A549 (cell line): ENCODE results near the gene MYO1B. TPM values are rescaled to one million over a fixed set of nuclear protein-coding genes. Genes with fewer than 3 reads are reported as not detected.

Source experiments
- ATAC-seq, 2 experiments: fragments of 200-7000 bp in 1 of 2; fragments of >200 bp in 1 of 2; cut with Nextera tagmentation in 1 of 2; cut with Tn5 transposase in 1 of 2; 3 replicates each; pipeline versions ENCODE4 v1.8.0 to v1.9.1; 2018 to 2020; ENCODE audit warnings: mild to moderate bottlenecking in 1 of 2, moderate library complexity in 1 of 2
- CTCF ChIA-PET: fragments of 300-600 bp; sonication (Branson Sonifier 250); formaldehyde crosslinking; extraction: SDS; loops from one replicate; lab custom pipeline; 2021; ENCODE audit warnings: antibody characterized with exemption, inconsistent platforms; lab: Yijun Ruan, JAX
- POLR2A ChIA-PET: fragments of 350-600 bp; formaldehyde crosslinking; extraction: SDS; loops from one replicate; lab custom pipeline; 2021; ENCODE audit warnings: antibody characterized with exemption, inconsistent platforms; lab: Yijun Ruan, JAX
- DNase-seq, 2 experiments: peaks; one replicate each; pipeline versions ENCODE4 v3.0.0 to v3.0.0-alpha.2; 2011 to 2016; ENCODE audit warnings: low read depth in 1 of 2, low spot score in 1 of 2
- FAIRE-seq: peaks from 2 replicates; lab custom pipeline; 2011; peaks lifted over from hg19 to GRCh38; lab: Jason Lieb, UNC
- H3K27ac ChIP-seq, 2 experiments: fragments of >200 bp; sonication (Bioruptor Twin); formaldehyde crosslinking; 3 replicates each; pipeline ENCODE4 v1.5.1; 2016 to 2017
- H3K4me1 ChIP-seq: fragments of >200 bp; sonication (Bioruptor Twin); formaldehyde crosslinking; 3 replicates; pipeline ENCODE4 v1.6.1; 2016
- H3K4me2 ChIP-seq: fragments of >200 bp; sonication (Bioruptor Twin); formaldehyde crosslinking; 3 replicates; pipeline ENCODE4 v1.6.1; 2016
- H3K4me3 ChIP-seq: fragments of >200 bp; sonication (Bioruptor Twin); formaldehyde crosslinking; 3 replicates; pipeline ENCODE4 v1.5.1; 2016
- H3K9me3 ChIP-seq: fragments of >200 bp; sonication (Bioruptor Twin); formaldehyde crosslinking; 3 replicates; pipeline ENCODE4 v1.6.1; 2016
- BCL3 ChIP-seq: fragments of >200 bp; sonication (Bioruptor Twin); formaldehyde crosslinking; IDR thresholded peaks from 3 replicates; pipeline ENCODE4 v1.6.1; 2016
- BHLHE40 ChIP-seq: IDR thresholded peaks from 2 replicates; pipeline ENCODE4 v1.6.1; 2012; ENCODE audit warnings: low read depth, low read length, inconsistent platforms
- CBX2 ChIP-seq: fragments of 200-600 bp; sonication (generic); IDR thresholded peaks from 2 replicates; pipeline ENCODE4 v1.6.1; 2016; ENCODE audit warnings: low read depth, mild to moderate bottlenecking, borderline replicate concordance
- CEBPB ChIP-seq, 2 experiments: fragments of >200 bp in 1 of 2; sonication (Bioruptor Twin) in 1 of 2; formaldehyde crosslinking in 1 of 2; IDR thresholded peaks; 2 replicates each; pipeline ENCODE4 v1.6.1; 2012 to 2016
- EHF ChIP-seq: fragments of 250-450 bp; sonication (Bioruptor Pico); IDR thresholded peaks from 2 replicates; pipeline ENCODE4 v1.5.0; 2020; ENCODE audit warnings: mild to moderate bottlenecking
- ELK1 ChIP-seq: fragments of 150-350 bp; IDR thresholded peaks from 2 replicates; pipeline ENCODE4 v1.6.1; 2014; ENCODE audit warnings: low read depth, mild to moderate bottlenecking, low read length
- FOSL2 ChIP-seq, 2 experiments: fragments of 450-650 bp in 1 of 2; fragments of >200 bp in 1 of 2; sonication (Bioruptor Twin) in 1 of 2; formaldehyde crosslinking; IDR thresholded peaks; 2 replicates each; pipeline versions ENCODE4 v1.5.0 to v1.6.1; 2016 to 2020; ENCODE audit warnings: mild to moderate bottlenecking in 1 of 2, moderate library complexity in 1 of 2
- HDAC2 ChIP-seq: fragments of 200-600 bp; sonication (generic); IDR thresholded peaks from 2 replicates; pipeline ENCODE4 v1.6.1; 2016
- HEYL ChIP-seq: fragments of 250-450 bp; sonication (Bioruptor Pico); IDR thresholded peaks from 2 replicates; pipeline ENCODE4 v1.8.0; 2021; ENCODE audit warnings: mild to moderate bottlenecking, moderate library complexity
- HOXB13 ChIP-seq: fragments of 250-450 bp; sonication (Bioruptor Pico); IDR thresholded peaks from 2 replicates; pipeline ENCODE4 v1.5.0; 2020; ENCODE audit warnings: low read depth, mild to moderate bottlenecking, moderate library complexity
- JUN ChIP-seq, 2 experiments: fragments of >200 bp; sonication (Bioruptor Twin); formaldehyde crosslinking; IDR thresholded peaks; 2 replicates in 1 of 2; 3 replicates in 1 of 2; pipeline ENCODE4 v1.6.1; 2016 to 2017
- JUNB ChIP-seq: fragments of >200 bp; sonication (Bioruptor Twin); formaldehyde crosslinking; IDR thresholded peaks from 2 replicates; pipeline ENCODE4 v1.6.1; 2016
- KDM1A ChIP-seq: fragments of 200-600 bp; sonication (generic); IDR thresholded peaks from 2 replicates; pipeline ENCODE4 v1.6.1; 2016; ENCODE audit warnings: low read depth, mild to moderate bottlenecking
- KDM5A ChIP-seq: fragments of 200-600 bp; sonication (generic); IDR thresholded peaks from 2 replicates; pipeline ENCODE4 v1.6.1; 2016; ENCODE audit warnings: antibody characterized with exemption, mild to moderate bottlenecking
- MAZ ChIP-seq: fragments of 150-350 bp; IDR thresholded peaks from 2 replicates; pipeline ENCODE4 v1.6.1; 2014; ENCODE audit warnings: antibody characterized with exemption, low read depth, low read length, borderline replicate concordance
- NR3C1 ChIP-seq: fragments of >200 bp; sonication (Bioruptor Twin); formaldehyde crosslinking; IDR thresholded peaks from 3 replicates; pipeline ENCODE4 v1.6.1; 2017
- PHF8 ChIP-seq: fragments of 200-600 bp; sonication (generic); IDR thresholded peaks from 2 replicates; pipeline ENCODE4 v1.6.1; 2016; ENCODE audit warnings: low read depth, mild to moderate bottlenecking, antibody characterized with exemption, moderate library complexity, borderline replicate concordance
- RAD21 ChIP-seq, 2 experiments: fragments of >200 bp in 1 of 2; sonication (Bioruptor Twin) in 1 of 2; formaldehyde crosslinking in 1 of 2; IDR thresholded peaks in 1 of 2; conservative IDR thresholded peaks in 1 of 2; 2 replicates in 1 of 2; 3 replicates in 1 of 2; pipeline ENCODE4 v1.6.1; 2012 to 2018; ENCODE audit warnings: inconsistent platforms in 1 of 2
- RARB ChIP-seq: fragments of 250-450 bp; sonication (Bioruptor Pico); IDR thresholded peaks from 2 replicates; pipeline ENCODE4 v1.8.0; 2021; ENCODE audit warnings: mild to moderate bottlenecking, moderate library complexity
- RCOR1 ChIP-seq: fragments of 150-350 bp; IDR thresholded peaks from 2 replicates; pipeline ENCODE4 v1.6.1; 2014; ENCODE audit warnings: antibody characterized with exemption, low read length, low read depth
- REST ChIP-seq: fragments of 200-600 bp; sonication (generic); IDR thresholded peaks from 2 replicates; pipeline ENCODE4 v1.6.1; 2016; ENCODE audit warnings: antibody characterized with exemption, mild to moderate bottlenecking, moderate library complexity
- SREBF2 ChIP-seq: fragments of 450-650 bp; IDR thresholded peaks from 2 replicates; pipeline ENCODE4 v1.6.1; 2014; ENCODE audit warnings: mild to moderate bottlenecking, moderate library complexity
- ZC3H11A ChIP-seq: fragments of 450-650 bp; IDR thresholded peaks from 2 replicates; pipeline ENCODE4 v1.6.1; 2014; ENCODE audit warnings: antibody characterized with exemption, mild to moderate bottlenecking
- ZFP36 ChIP-seq: fragments of 450-650 bp; IDR thresholded peaks from 2 replicates; pipeline ENCODE4 v1.6.1; 2014; ENCODE audit warnings: borderline replicate concordance; ENCODE audit not compliant: partially characterized antibody
- ZNF302 ChIP-seq: fragments of 250-450 bp; sonication (Bioruptor Pico); IDR thresholded peaks from 2 replicates; pipeline ENCODE4 v1.9.0; 2021; ENCODE audit warnings: inconsistent platforms, mild to moderate bottlenecking, moderate library complexity
- ZSCAN20 ChIP-seq: fragments of 250-450 bp; sonication (Bioruptor Pico); IDR thresholded peaks from 2 replicates; pipeline ENCODE4 v1.8.0; 2022; ENCODE audit warnings: mild to moderate bottlenecking, moderate library complexity
- WGBS: methylation state at CpG from one replicate; pipeline ENCODE4 v1.1.6; 2017; ENCODE audit errors: missing lambda C conversion rate; 5-methylcytosine and 5-hydroxymethylcytosine counted together
- polyA plus RNA-seq, 4 experiments: library from polyadenylated mRNA; depleted of rRNA in 3 of 4; stranded (reverse); fragments of >200 nt; fragmentation: RNase III in 1 of 4; extraction: RNeasy Plus Mini Kit Qiagen cat#74134 plus additional on column Dnase treatment in 1 of 4; gene quantifications; 2 replicates in 3 of 4; 3 replicates in 1 of 4; pipeline ENCODE4 v1.2.3, GENCODE V29; 2011 to 2017
- TF ChIP-seq, protein P1 (sequence below): IDR thresholded peaks from 2 replicates; pipeline ENCODE4 v1.6.1; 2012

Gene MYO1B
- polyA plus RNA-seq, 2 of the 4 experiments (the other 2 are of a cell fraction): 77.7 to 159 TPM

GRCh38 chr2:191315365-191315752 is 70.2 kb downstream of the MYO1B start (continued):
- TF ChIP-seq JUN (IDR thresholded peaks at IDR 0.05) (no peak), BHLHE40 (no peak), HOXB13 (CRISPR knock-in tag) (no peak)

- no peak for TF ChIP-seq NR3C1
- no peak for TF ChIP-seq MAZ
- TF ChIP-seq ZSCAN20 (CRISPR knock-in tag): no peak
- no peak for TF ChIP-seq RCOR1
- TF ChIP-seq PHF8: no peak
- TF ChIP-seq SREBF2: no peak
- TF ChIP-seq ZC3H11A: no peak
- no peak for TF ChIP-seq CBX2
- 73% methylated on average over 4 of the region's 4 CpGs for WGBS
- H3K9me3 ChIP-seq: no peaks in the 10 kb centered on the region
- no peak overlapping the region for H3K27ac ChIP-seq
- POLR2A ChIA-PET: no interaction called here
- FAIRE-seq (no peak), DNase-seq (no peak), ATAC-seq (no peak)
- CTCF ChIA-PET: interaction anchor here (0.8 to 1.6 kb wide), 3 partner anchors 98 to 185 kb away, joined by 3 to 6 read pairs (median 3); no protein-coding TSS in a partner anchor
- no peak overlapping the region for H3K4me2 ChIP-seq
- H3K4me3 ChIP-seq: no peak overlapping the region
- H3K4me1 ChIP-seq: peaks cover 73% of the 10 kb centered on the region
Measured at GRCh38 chr2:191316246-191316994, 71.2 kb downstream of the MYO1B start.

DNA sequence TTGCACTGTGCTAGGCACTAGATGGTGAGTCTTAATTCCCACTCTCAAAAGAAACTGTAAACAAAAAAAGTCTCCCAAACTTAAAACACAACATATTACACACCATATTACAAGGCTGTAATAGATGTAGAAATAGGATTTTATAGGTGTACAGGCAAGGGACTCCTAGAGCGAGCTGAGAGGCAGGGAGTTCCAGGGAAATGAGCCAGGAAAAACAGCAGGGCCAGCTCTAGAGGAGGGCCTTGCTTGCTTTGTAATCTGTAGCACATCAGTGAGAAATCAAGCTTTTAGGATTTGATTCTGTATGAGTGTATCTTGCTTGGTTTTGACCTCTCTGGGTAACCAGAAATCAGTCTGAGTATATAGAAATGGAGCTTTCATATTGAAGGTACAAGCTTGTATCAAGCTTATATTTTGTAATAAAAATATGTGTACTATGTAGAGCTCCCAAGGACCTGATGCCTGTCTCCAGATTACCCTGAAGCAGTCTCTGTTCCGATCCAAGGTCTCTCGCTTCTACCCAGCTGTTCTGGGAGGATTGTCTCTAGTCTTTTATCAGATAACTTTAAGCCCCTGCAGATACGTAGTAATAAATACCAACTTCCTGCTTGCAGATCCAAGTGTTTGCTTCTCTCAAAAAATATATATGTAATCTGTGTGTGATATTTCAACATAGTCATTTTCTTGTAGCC is 73.0 kb downstream of the MYO1B start:
- WGBS: 46% methylated on average over 4 of the region's 4 CpGs
- ATAC-seq (peak in 1 of 2 experiments; percentile 39; a peak in 3 of 6 replicates), FAIRE-seq (no peak), DNase-seq (no peak)
- Histone ChIP-seq H3K9me3 (no peaks in the 10 kb centered on the region), H3K4me3 (no peak overlapping the region), H3K27ac (peak overlapping the region; percentile 57 to 73), H3K4me1 (peaks cover 75% of the 10 kb centered on the region), H3K4me2 (peak overlapping the region; percentile 72)
- TF ChIP-seq HEYL (CRISPR knock-in tag) (no peak), KDM1A (no peak), JUNB (no peak), KDM5A (no peak), CEBPB (IDR thresholded peaks at IDR 0.05) (no peak), BCL3 (no peak), ELK1 (no peak), RCOR1 (no peak), ZFP36 (no peak), ZNF302 (CRISPR knock-in tag) (no peak), REST (no peak), RARB (CRISPR knock-in tag) (no peak), EHF (no peak), HDAC2 (no peak), FOSL2 (IDR thresholded peaks at IDR 0.05) (no peak), FOSL2 (CRISPR knock-in tag; IDR thresholded peaks at IDR 0.05) (no peak), RAD21 (conservative IDR thresholded peaks at IDR 0.05 in 1 of 2, IDR thresholded peaks at IDR 0.05 in 1 of 2) (no peak)
- TF ChIP-seq, protein P1, sequence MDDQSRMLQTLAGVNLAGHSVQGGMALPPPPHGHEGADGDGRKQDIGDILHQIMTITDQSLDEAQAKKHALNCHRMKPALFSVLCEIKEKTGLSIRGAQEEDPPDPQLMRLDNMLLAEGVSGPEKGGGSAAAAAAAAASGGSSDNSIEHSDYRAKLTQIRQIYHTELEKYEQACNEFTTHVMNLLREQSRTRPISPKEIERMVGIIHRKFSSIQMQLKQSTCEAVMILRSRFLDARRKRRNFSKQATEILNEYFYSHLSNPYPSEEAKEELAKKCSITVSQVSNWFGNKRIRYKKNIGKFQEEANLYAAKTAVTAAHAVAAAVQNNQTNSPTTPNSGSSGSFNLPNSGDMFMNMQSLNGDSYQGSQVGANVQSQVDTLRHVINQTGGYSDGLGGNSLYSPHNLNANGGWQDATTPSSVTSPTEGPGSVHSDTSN: no peak
- ChIA-PET POLR2A (interaction anchor here (0.7 kb wide), 1 partner anchor 72 kb away, joined by 3 read pairs; no protein-coding TSS in a partner anchor), CTCF (interaction anchor here (1.1 to 1.7 kb wide), 4 partner anchors 15 to 183 kb away, joined by 3 to 5 read pairs (median 4); no protein-coding TSS in a partner anchor)
